ENCODE data around the gene WDFY3.
"Not testable (repeated sequence)": the region's sequence is repeated elsewhere in the genome, so short reads cannot be mapped to it uniquely, and the experiment has no call there.

Gene WDFY3

GRCh38 chr4:84846985-84847384 is 119.5 kb downstream of the WDFY3 start:
- TF ChIP-seq ZNF8 (CRISPR knock-in tag; IDR thresholded peaks at IDR 0.05) (no peak), CREB5 (CRISPR knock-in tag; IDR thresholded peaks at IDR 0.05; ENCODE audit: low read depth) (no peak), CSRNP3 (CRISPR knock-in tag; IDR thresholded peaks at IDR 0.05) (no peak), ZFP3 (CRISPR knock-in tag; IDR thresholded peaks at IDR 0.05) (no peak), GLIS3 (CRISPR knock-in tag; IDR thresholded peaks at IDR 0.05) (no peak), BACH2 (CRISPR knock-in tag; IDR thresholded peaks at IDR 0.05; ENCODE audit: borderline replicate concordance) (no peak), ESRRG (CRISPR knock-in tag; IDR thresholded peaks at IDR 0.05) (no peak), RARB (CRISPR knock-in tag; IDR thresholded peaks at IDR 0.05) (no peak), ZFP30 (CRISPR knock-in tag; IDR thresholded peaks at IDR 0.05) (no peak), ZNF565 (CRISPR knock-in tag; conservative IDR thresholded peaks at IDR 0.05; ENCODE audit: low read depth) (no peak), ZNF70 (CRISPR knock-in tag; IDR thresholded peaks at IDR 0.05) (no peak), TCF4 (CRISPR knock-in tag; IDR thresholded peaks at IDR 0.05; ENCODE audit: borderline replicate concordance) (no peak)
- ATAC-seq = no peak

- no peak for TF ChIP-seq TCF4 (CRISPR knock-in tag; IDR thresholded peaks at IDR 0.05; ENCODE audit: borderline replicate concordance)
- TF ChIP-seq PPARA (CRISPR knock-in tag; IDR thresholded peaks at IDR 0.05; ENCODE audit: borderline replicate concordance) = no peak
- no peak for TF ChIP-seq CSDC2 (CRISPR knock-in tag; IDR thresholded peaks at IDR 0.05)
- TF ChIP-seq ARNTL (CRISPR knock-in tag; IDR thresholded peaks at IDR 0.05; ENCODE audit: borderline replicate concordance, low read depth) = no peak
- TF ChIP-seq GLIS3 (CRISPR knock-in tag; IDR thresholded peaks at IDR 0.05) = no peak
- TF ChIP-seq ZFP3 (CRISPR knock-in tag; IDR thresholded peaks at IDR 0.05) = no peak
- no peak for TF ChIP-seq POU6F1 (CRISPR knock-in tag; IDR thresholded peaks at IDR 0.05; ENCODE audit: borderline replicate concordance, low read depth)
- no peak for TF ChIP-seq TOX (CRISPR knock-in tag; IDR thresholded peaks at IDR 0.05; ENCODE audit: borderline replicate concordance)
- no peak for TF ChIP-seq ZNF565 (CRISPR knock-in tag; conservative IDR thresholded peaks at IDR 0.05; ENCODE audit: low read depth)
- no peak for TF ChIP-seq SNAI2 (CRISPR knock-in tag; IDR thresholded peaks at IDR 0.05)
- no peak for TF ChIP-seq TSHZ2 (CRISPR knock-in tag; IDR thresholded peaks at IDR 0.05)
- no peak for TF ChIP-seq ZNF8 (CRISPR knock-in tag; IDR thresholded peaks at IDR 0.05)
- TF ChIP-seq OSR1 (CRISPR knock-in tag; IDR thresholded peaks at IDR 0.05) = no peak
- no peak for ATAC-seq
Observed at GRCh38 chr4:84841435-84841834, 125.1 kb downstream of the WDFY3 start.

DNA sequence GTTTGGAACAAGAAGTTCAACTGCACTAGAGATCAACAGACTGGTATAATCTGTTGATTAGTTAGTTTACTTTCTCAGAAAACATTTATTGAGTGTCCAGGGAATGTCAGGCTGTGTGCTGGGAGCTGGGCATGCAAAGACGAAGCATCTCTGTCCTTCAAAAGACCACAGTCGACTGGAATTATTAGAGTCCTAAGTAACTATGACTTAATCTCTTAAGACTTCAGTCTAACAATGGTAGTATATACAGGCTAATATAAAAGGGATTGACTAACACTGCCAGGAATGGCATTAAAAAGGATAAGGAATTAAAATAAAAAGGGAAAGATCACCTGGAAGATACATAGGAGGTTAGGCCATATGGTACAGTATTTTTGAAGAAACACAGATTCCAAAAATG is 128.7 kb downstream of the WDFY3 start:
- ATAC-seq = no peak

DNA sequence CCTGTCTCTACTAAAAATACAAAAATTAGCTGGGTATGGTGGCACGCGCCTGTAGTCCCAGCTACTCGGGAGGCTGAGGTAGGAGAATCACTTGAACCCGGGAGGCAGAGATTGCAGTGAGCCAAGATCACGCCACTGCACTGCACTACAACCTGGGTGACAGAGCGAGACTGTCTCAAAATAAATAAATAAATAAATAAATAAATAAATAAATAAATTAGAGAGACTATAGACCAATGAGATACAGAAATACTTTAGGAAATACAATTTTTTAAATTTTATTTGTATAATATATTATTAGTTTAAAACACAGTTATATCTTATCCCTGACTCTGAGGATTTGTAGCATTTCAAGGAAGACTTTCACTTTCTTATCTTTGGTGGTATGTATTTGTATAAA is 136.9 kb downstream of the WDFY3 start:
- ATAC-seq = not testable (repeated sequence)

More for the DNA sequence above, 128.7 kb downstream of the WDFY3 start:
- no peak for TF ChIP-seq ESRRG (CRISPR knock-in tag; IDR thresholded peaks at IDR 0.05)
- TF ChIP-seq TCF4 (CRISPR knock-in tag; IDR thresholded peaks at IDR 0.05; ENCODE audit: borderline replicate concordance) = no peak
- TF ChIP-seq ISL1 (CRISPR knock-in tag; IDR thresholded peaks at IDR 0.05) = peak; percentile 25; the same call in 1 of the 2 replicates

GRCh38 chr4:84826681-84827080 is 139.8 kb downstream of the WDFY3 start:
- no peak for ATAC-seq
- TF ChIP-seq BACH2 (CRISPR knock-in tag; IDR thresholded peaks at IDR 0.05; ENCODE audit: borderline replicate concordance) (no peak), ZC3H10 (CRISPR knock-in tag; IDR thresholded peaks at IDR 0.05) (no peak), CREB5 (CRISPR knock-in tag; IDR thresholded peaks at IDR 0.05; ENCODE audit: low read depth) (no peak), TCF4 (CRISPR knock-in tag; IDR thresholded peaks at IDR 0.05; ENCODE audit: borderline replicate concordance) (no peak), ZFP3 (CRISPR knock-in tag; IDR thresholded peaks at IDR 0.05) (no peak), ZNF565 (CRISPR knock-in tag; conservative IDR thresholded peaks at IDR 0.05; ENCODE audit: low read depth) (no peak), PPARA (CRISPR knock-in tag; IDR thresholded peaks at IDR 0.05; ENCODE audit: borderline replicate concordance) (no peak), ESRRG (CRISPR knock-in tag; IDR thresholded peaks at IDR 0.05) (no peak)
- TF ChIP-seq, protein P1, sequence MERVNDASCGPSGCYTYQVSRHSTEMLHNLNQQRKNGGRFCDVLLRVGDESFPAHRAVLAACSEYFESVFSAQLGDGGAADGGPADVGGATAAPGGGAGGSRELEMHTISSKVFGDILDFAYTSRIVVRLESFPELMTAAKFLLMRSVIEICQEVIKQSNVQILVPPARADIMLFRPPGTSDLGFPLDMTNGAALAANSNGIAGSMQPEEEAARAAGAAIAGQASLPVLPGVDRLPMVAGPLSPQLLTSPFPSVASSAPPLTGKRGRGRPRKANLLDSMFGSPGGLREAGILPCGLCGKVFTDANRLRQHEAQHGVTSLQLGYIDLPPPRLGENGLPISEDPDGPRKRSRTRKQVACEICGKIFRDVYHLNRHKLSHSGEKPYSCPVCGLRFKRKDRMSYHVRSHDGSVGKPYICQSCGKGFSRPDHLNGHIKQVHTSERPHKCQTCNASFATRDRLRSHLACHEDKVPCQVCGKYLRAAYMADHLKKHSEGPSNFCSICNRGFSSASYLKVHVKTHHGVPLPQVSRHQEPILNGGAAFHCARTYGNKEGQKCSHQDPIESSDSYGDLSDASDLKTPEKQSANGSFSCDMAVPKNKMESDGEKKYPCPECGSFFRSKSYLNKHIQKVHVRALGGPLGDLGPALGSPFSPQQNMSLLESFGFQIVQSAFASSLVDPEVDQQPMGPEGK (CRISPR knock-in tag; IDR thresholded peaks at IDR 0.05; ENCODE audit: borderline replicate concordance) = no peak

Measured in SK-N-SH treated with all-trans-retinoic acid at 6 μM for 48 hours (cell line).